Skeletal muscle tissue (tissue), 4 donors: ENCODE results near the gene ITGA2. TPM values are rescaled to one million over a fixed set of nuclear protein-coding genes. Genes with fewer than 3 reads are reported as not detected.

Experiments
- H3K27ac ChIP-seq: one replicate; pipeline ENCODE4 v1.7.0; 2013; ENCODE audit warnings: mild to moderate bottlenecking, low read depth, low read length, inconsistent platforms
- H3K27me3 ChIP-seq, 3 donors: one replicate each; pipeline ENCODE4 v1.7.0; 2013; ENCODE audit warnings: low read length in 3 of 3; ENCODE audit not compliant: control insufficient read depth in 3 of 3, insufficient read depth in 3 of 3
- H3K36me3 ChIP-seq, 3 donors: one replicate each; pipeline ENCODE4 v1.7.0; 2013; ENCODE audit warnings: low read length in 3 of 3; ENCODE audit not compliant: control insufficient read depth in 3 of 3, insufficient read depth in 3 of 3
- H3K4me1 ChIP-seq, 3 donors: one replicate each; pipeline ENCODE4 v1.7.0; 2013; ENCODE audit warnings: low read length in 3 of 3, mild to moderate bottlenecking in 3 of 3; ENCODE audit not compliant: control insufficient read depth in 3 of 3, insufficient read depth in 3 of 3
- H3K4me3 ChIP-seq, 3 donors: one replicate each; pipeline ENCODE4 v1.7.0; 2013; ENCODE audit warnings: low read length in 3 of 3
- H3K9ac ChIP-seq, 3 donors: one replicate each; pipeline ENCODE4 v1.7.0; 2013; ENCODE audit warnings: low read length in 3 of 3, mild to moderate bottlenecking in 3 of 3, moderate library complexity in 2 of 3, low read depth in 1 of 3
- H3K9me3 ChIP-seq, 3 donors: one replicate each; pipeline ENCODE4 v1.7.0; 2013; ENCODE audit warnings: low read length in 3 of 3; ENCODE audit not compliant: control insufficient read depth in 3 of 3
- total RNA-seq: library from RNA; depleted of rRNA; stranded (reverse); fragments of >200 nt; gene quantifications from one replicate; pipeline ENCODE4 v1.2.3, GENCODE V29; 2014
- donor health status: Osteomylitis.

ITGA2 gene
- total RNA-seq, 1 donor from 2014 or later: 15.7 TPM

GRCh38 chr5:52997424-52997823 is 8.3 kb downstream of the ITGA2 start:
- no peaks in the 10 kb centered on the region for H3K4me1 ChIP-seq
- H3K4me3 ChIP-seq: no peak overlapping the region
- no peak overlapping the region for H3K9ac ChIP-seq
- H3K36me3 ChIP-seq: no peaks in the 10 kb centered on the region
- no peaks in the 10 kb centered on the region for H3K9me3 ChIP-seq
- no peak overlapping the region for H3K27ac ChIP-seq
- no peaks in the 10 kb centered on the region for H3K27me3 ChIP-seq

- Histone ChIP-seq H3K27ac (no peak overlapping the region), H3K27me3 (no peaks in the 10 kb centered on the region), H3K9ac (no peak overlapping the region), H3K4me1 (no peaks in the 10 kb centered on the region), H3K9me3 (no peaks in the 10 kb centered on the region), H3K4me3 (no peak overlapping the region), H3K36me3 (no peaks in the 10 kb centered on the region)
Measured at GRCh38 chr5:52998552-52999313, 9.6 kb downstream of the ITGA2 start.

- no peaks in the 10 kb centered on the region for H3K27me3 ChIP-seq
- H3K9ac ChIP-seq: no peak overlapping the region
- H3K27ac ChIP-seq: no peak overlapping the region
- H3K4me1 ChIP-seq: no peaks in the 10 kb centered on the region
- H3K9me3 ChIP-seq: no peaks in the 10 kb centered on the region
- H3K36me3 ChIP-seq: no peaks in the 10 kb centered on the region
- H3K4me3 ChIP-seq: no peak overlapping the region
Measured at GRCh38 chr5:52999344-52999949, 10.3 kb downstream of the ITGA2 start.

- Histone ChIP-seq H3K9ac (no peak overlapping the region), H3K36me3 (no peaks in the 10 kb centered on the region), H3K9me3 (no peaks in the 10 kb centered on the region), H3K4me3 (no peak overlapping the region), H3K4me1 (no peaks in the 10 kb centered on the region), H3K27ac (no peak overlapping the region), H3K27me3 (no peaks in the 10 kb centered on the region)
Measured at GRCh38 chr5:53001541-53001940, 12.4 kb downstream of the ITGA2 start.

GRCh38 chr5:53002491-53002890 is 13.3 kb downstream of the ITGA2 start:
- no peaks in the 10 kb centered on the region for H3K4me1 ChIP-seq
- no peaks in the 10 kb centered on the region for H3K27me3 ChIP-seq
- no peak overlapping the region for H3K4me3 ChIP-seq
- no peaks in the 10 kb centered on the region for H3K36me3 ChIP-seq
- no peak overlapping the region for H3K27ac ChIP-seq
- H3K9me3 ChIP-seq: no peaks in the 10 kb centered on the region
- no peak overlapping the region for H3K9ac ChIP-seq

GRCh38 chr5:53003144-53003543 is 14.0 kb downstream of the ITGA2 start:
- Histone ChIP-seq H3K27me3 (no peaks in the 10 kb centered on the region), H3K4me3 (no peak overlapping the region), H3K27ac (no peak overlapping the region), H3K4me1 (no peaks in the 10 kb centered on the region), H3K9me3 (no peaks in the 10 kb centered on the region), H3K36me3 (no peaks in the 10 kb centered on the region), H3K9ac (no peak overlapping the region)

GRCh38 chr5:53006911-53007890 is 18.0 kb downstream of the ITGA2 start:
- Histone ChIP-seq H3K4me1 (no peaks in the 10 kb centered on the region), H3K27ac (no peak overlapping the region), H3K9me3 (no peaks in the 10 kb centered on the region), H3K36me3 (no peaks in the 10 kb centered on the region), H3K4me3 (peak overlapping the region in 1 of 3 donors; percentile 9), H3K9ac (no peak overlapping the region), H3K27me3 (no peaks in the 10 kb centered on the region)

GRCh38 chr5:53008751-53009150 is 19.6 kb downstream of the ITGA2 start:
- no peaks in the 10 kb centered on the region for H3K4me1 ChIP-seq
- no peaks in the 10 kb centered on the region for H3K27me3 ChIP-seq
- H3K9me3 ChIP-seq: no peaks in the 10 kb centered on the region
- no peak overlapping the region for H3K4me3 ChIP-seq
- H3K36me3 ChIP-seq: no peaks in the 10 kb centered on the region
- H3K27ac ChIP-seq: no peak overlapping the region
- H3K9ac ChIP-seq: no peak overlapping the region

GRCh38 chr5:53009816-53010215 is 20.7 kb downstream of the ITGA2 start:
- no peak overlapping the region for H3K4me3 ChIP-seq
- H3K27ac ChIP-seq: no peak overlapping the region
- H3K36me3 ChIP-seq: no peaks in the 10 kb centered on the region
- H3K9me3 ChIP-seq: no peaks in the 10 kb centered on the region
- no peak overlapping the region for H3K9ac ChIP-seq
- no peaks in the 10 kb centered on the region for H3K27me3 ChIP-seq
- no peaks in the 10 kb centered on the region for H3K4me1 ChIP-seq

- H3K9ac ChIP-seq: no peak overlapping the region
- H3K36me3 ChIP-seq: no peaks in the 10 kb centered on the region
- no peaks in the 10 kb centered on the region for H3K27me3 ChIP-seq
- no peak overlapping the region for H3K27ac ChIP-seq
- no peaks in the 10 kb centered on the region for H3K9me3 ChIP-seq
- no peaks in the 10 kb centered on the region for H3K4me1 ChIP-seq
- no peak overlapping the region for H3K4me3 ChIP-seq
Measured at GRCh38 chr5:53010814-53011213, 21.7 kb downstream of the ITGA2 start.
